GM12878 (cell line): Measurements from ENCODE around the gene PTCD1. TPM values are rescaled to one million over a fixed set of nuclear protein-coding genes. Genes with fewer than 3 reads are reported as not detected.

Experiments
- BHLHE40 ChIP-seq, 2 experiments: fragments of 450-650 bp in 1 of 2; IDR thresholded peaks; 2 replicates each; pipeline ENCODE4 v1.6.1; 2011 to 2017; ENCODE audit warnings: low read depth in 2 of 2, borderline replicate concordance in 1 of 2, improper control_type of control experiment in 1 of 2, low read length in 1 of 2, mild to moderate bottlenecking in 1 of 2
- CEBPB ChIP-seq, 2 experiments: fragments of 150-350 bp in 1 of 2; IDR thresholded peaks; 2 replicates each; pipeline ENCODE4 v1.6.1; 2012 to 2014; ENCODE audit warnings: low read depth in 2 of 2, low read length in 2 of 2, borderline replicate concordance in 1 of 2, inconsistent platforms in 1 of 2
- CHD1 ChIP-seq: IDR thresholded peaks from 2 replicates; pipeline ENCODE4 v1.6.1; 2012; ENCODE audit warnings: low read depth, low read length, improper control_type of control experiment
- E4F1 ChIP-seq: fragments of 450-650 bp; IDR thresholded peaks from 2 replicates; pipeline ENCODE4 v1.6.1; 2018; ENCODE audit warnings: borderline replicate concordance, mild to moderate bottlenecking; ENCODE audit not compliant: partially characterized antibody
- EZH2 ChIP-seq: IDR thresholded peaks from 2 replicates; pipeline ENCODE4 v1.6.1; 2012; ENCODE audit warnings: low read depth, mild to moderate bottlenecking, control low read depth, inconsistent platforms, low read length, borderline replicate concordance; ENCODE audit not compliant: control insufficient read depth
- NR2C1 ChIP-seq: fragments of 450-650 bp; IDR thresholded peaks from 2 replicates; pipeline ENCODE4 v1.6.1; 2017; ENCODE audit warnings: antibody characterized with exemption, mild to moderate bottlenecking, moderate library complexity
- NRF1 ChIP-seq: conservative IDR thresholded peaks from 2 replicates; pipeline ENCODE4 v1.6.1; 2011; ENCODE audit warnings: mild to moderate bottlenecking, low read depth, low read length, improper control_type of control experiment
- SUZ12 ChIP-seq: fragments of 200-600 bp; sonication (generic); IDR thresholded peaks from one replicate; pipeline ENCODE4 v1.6.1; 2018; ENCODE audit warnings: antibody characterized with exemption, mild to moderate bottlenecking; ENCODE audit not compliant: unreplicated experiment
- ZBTB4 ChIP-seq: fragments of 450-650 bp; formaldehyde crosslinking; IDR thresholded peaks from 2 replicates; pipeline ENCODE4 v1.4.0; 2022; ENCODE audit warnings: mild to moderate bottlenecking, moderate library complexity
- ZNF687 ChIP-seq: fragments of 450-650 bp; IDR thresholded peaks from 2 replicates; pipeline ENCODE4 v1.6.1; 2017; ENCODE audit warnings: mild to moderate bottlenecking, moderate library complexity
- ZZZ3 ChIP-seq: IDR thresholded peaks from 2 replicates; pipeline ENCODE4 v1.6.1; 2011; ENCODE audit warnings: low read depth; ENCODE audit not compliant: control insufficient read depth, insufficient read length
- polyA plus RNA-seq, 11 experiments: library from polyadenylated mRNA; depleted of rRNA in 4 of 11; unstranded in 6 of 11; stranded (reverse) in 5 of 11; fragments of >200 nt; fragmentation: Nextera tagmentation in 4 of 11; fragmentation: Illumina TruSeq in 1 of 11; extraction: Ambion mirVana in 4 of 11; extraction: Trizol in 1 of 11; gene quantifications; 1 replicate in 1 of 11; 2 replicates in 10 of 11; pipeline versions ENCODE4 v1.2.1 to v1.2.3, GENCODE V29; 2011 to 2016; ENCODE audit warnings: inconsistent platforms in 2 of 11, missing spikeins in 2 of 11, low read depth in 1 of 11
- total RNA-seq, 4 experiments: library from RNA; depleted of rRNA in 3 of 4; stranded (reverse); fragments of >200 nt in 3 of 4; fragmentation: Illumina TruSeq in 1 of 4; extraction: Trizol in 1 of 4; gene quantifications; 2 replicates each; pipeline versions ENCODE4 v1.2.1 to v1.2.3, GENCODE V29; 2013 to 2021

PTCD1 gene
- total and polyA plus RNA-seq, 10 of the 15 experiments (the other 5 are each of a cell fraction or from before 2014, with no cell fraction given), result 0.26 to 9.7 (median 5.0) TPM

GRCh38 chr7:99380032-99380822, 58.4 kb downstream of the PTCD1 start (continued):
- TF ChIP-seq ZBTB4 (CRISPR knock-in tag) (no peak), EZH2 (no peak), CEBPB (IDR thresholded peaks at IDR 0.05; ENCODE audit: borderline replicate concordance in 1 of 2, low read depth in 2 of 2, low read length in 2 of 2) (no peak), E4F1 (peak; percentile 38), CHD1 (no peak; the same call in 1 of the 2 replicates), ZZZ3 (no peak), BHLHE40 (IDR thresholded peaks at IDR 0.05; ENCODE audit: borderline replicate concordance in 1 of 2, low read depth in 2 of 2, low read length in 1 of 2) (peak in 1 of 2 experiments; percentile 51; a peak in 3 of 4 replicates), NRF1 (no peak), SUZ12 (no peak), NR2C1 (no peak), ZNF687 (no peak; the same call in 1 of the 2 replicates)
- TF ChIP-seq, all 136 proteins: peak for 48
